Astrocyte (in vitro differentiated cells and primary cell): ENCODE data around the gene PDGFA. TPM values are rescaled to one million over a fixed set of nuclear protein-coding genes. Genes with fewer than 3 reads are reported as not detected.

Experiments used
- DNase-seq: peaks from one replicate; pipeline ENCODE4 v3.0.0-alpha.2; 2010; ENCODE audit warnings: low read depth
- FAIRE-seq: peaks from 2 replicates; lab custom pipeline; 2011; peaks lifted over from hg19 to GRCh38; lab: Jason Lieb, UNC
- H2AFZ ChIP-seq: 2 replicates; pipeline ENCODE4 v1.6.0; 2012; ENCODE audit warnings: low read depth, low read length, inconsistent platforms
- H3K27ac ChIP-seq: 2 replicates; pipeline ENCODE4 v1.5.1; 2011; ENCODE audit warnings: low read depth, low read length, inconsistent platforms
- H3K27me3 ChIP-seq: 2 replicates; pipeline ENCODE4 v1.6.0; 2011; ENCODE audit warnings: low read length, inconsistent platforms; ENCODE audit not compliant: insufficient read depth
- H3K36me3 ChIP-seq: 2 replicates; pipeline ENCODE4 v1.5.1; 2011; ENCODE audit warnings: low read length, inconsistent platforms; ENCODE audit not compliant: insufficient read depth
- H3K4me1 ChIP-seq: 2 replicates; pipeline ENCODE4 v1.5.1; 2011; ENCODE audit warnings: low read length, inconsistent platforms; ENCODE audit not compliant: insufficient read depth
- H3K4me2 ChIP-seq: 2 replicates; pipeline ENCODE4 v1.6.0; 2012; ENCODE audit warnings: low read length, inconsistent platforms
- H3K4me3 ChIP-seq: 2 replicates; pipeline ENCODE4 v1.5.1; 2011; ENCODE audit warnings: low read depth, mild to moderate bottlenecking, low read length, inconsistent platforms; ENCODE audit not compliant: insufficient read depth
- H3K79me2 ChIP-seq: 2 replicates; pipeline ENCODE4 v1.6.0; 2012; ENCODE audit warnings: mild to moderate bottlenecking, low read length, inconsistent platforms; ENCODE audit not compliant: insufficient read depth
- H3K9ac ChIP-seq: 2 replicates; pipeline ENCODE4 v1.6.0; 2012; ENCODE audit warnings: mild to moderate bottlenecking, low read length, inconsistent platforms
- H3K9me3 ChIP-seq: 2 replicates; pipeline ENCODE4 v1.5.1; 2012; ENCODE audit warnings: low read depth, mild to moderate bottlenecking, low read length, inconsistent platforms; ENCODE audit not compliant: insufficient read depth
- H4K20me1 ChIP-seq: 2 replicates; pipeline ENCODE4 v1.6.0; 2012; ENCODE audit warnings: low read length, inconsistent platforms; ENCODE audit not compliant: insufficient read depth
- H3K27ac Mint-ChIP-seq: one replicate; pipeline ENCODE4 v1.8.0; 2021; ENCODE audit warnings: mild to moderate bottlenecking, mixed read lengths; ENCODE audit not compliant: unreplicated experiment
- H3K27me3 Mint-ChIP-seq: one replicate; pipeline ENCODE4 v1.8.0; 2021; ENCODE audit warnings: low read depth, mixed read lengths; ENCODE audit not compliant: unreplicated experiment
- H3K36me3 Mint-ChIP-seq: one replicate; pipeline ENCODE4 v1.8.0; 2021; ENCODE audit warnings: low read depth, mixed read lengths; ENCODE audit not compliant: unreplicated experiment
- H3K4me1 Mint-ChIP-seq: one replicate; pipeline ENCODE4 v1.8.0; 2021; ENCODE audit warnings: low read depth, mixed read lengths; ENCODE audit not compliant: unreplicated experiment
- H3K4me3 Mint-ChIP-seq: one replicate; pipeline ENCODE4 v1.8.0; 2021; ENCODE audit warnings: mild to moderate bottlenecking, moderate library complexity, mixed read lengths; ENCODE audit not compliant: unreplicated experiment
- H3K9me3 Mint-ChIP-seq: one replicate; pipeline ENCODE4 v1.8.0; 2021; ENCODE audit warnings: mild to moderate bottlenecking, mixed read lengths; ENCODE audit not compliant: unreplicated experiment
- CTCF ChIP-seq: IDR thresholded peaks from 2 replicates; pipeline ENCODE4 v1.5.1; 2011; ENCODE audit warnings: low read depth, mild to moderate bottlenecking, inconsistent platforms, low read length, moderate library complexity; ENCODE audit not compliant: insufficient read depth
- EZH2 ChIP-seq: IDR thresholded peaks from 2 replicates; pipeline ENCODE4 v1.6.1; 2012; ENCODE audit warnings: mild to moderate bottlenecking, low read length, inconsistent platforms; ENCODE audit not compliant: insufficient read depth
- total RNA-seq: library from RNA; stranded (reverse); gene quantifications from 2 replicates; pipeline ENCODE4 v1.2.1, GENCODE V29; 2021

The PDGFA gene
- total RNA-seq, 1 donor from 2014 or later: 47.1 TPM

- Histone ChIP-seq H3K9ac (no peak overlapping the region), H3K79me2 (no peaks in the 10 kb centered on the region), H3K9me3 (no peaks in the 10 kb centered on the region), H3K27me3 (no peaks in the 10 kb centered on the region), H3K4me1 (peaks cover 24% of the 10 kb centered on the region), H2AFZ (no peak overlapping the region), H3K4me2 (no peak overlapping the region), H3K27ac (no peak overlapping the region), H3K36me3 (no peaks in the 10 kb centered on the region), H4K20me1 (no peaks in the 10 kb centered on the region), H3K4me3 (no peak overlapping the region)
- TF ChIP-seq EZH2 (no peak), CTCF (no peak)
- Mint-ChIP-seq H3K4me3 (no peak overlapping the region), H3K9me3 (peaks cover 5% of the 10 kb centered on the region), H3K36me3 (no peaks in the 10 kb centered on the region), H3K27me3 (peaks cover 21% of the 10 kb centered on the region), H3K27ac (no peak overlapping the region), H3K4me1 (peaks cover 4% of the 10 kb centered on the region)
- DNase-seq (no peak), FAIRE-seq (no peak)
Observed at GRCh38 chr7:534959-535358, 15.3 kb upstream of the PDGFA start.

GRCh38 chr7:534075-534474 lies 14.4 kb upstream of the PDGFA start:
- no peaks in the 10 kb centered on the region for H3K9me3 ChIP-seq
- no peak overlapping the region for H3K9ac ChIP-seq
- H3K4me3 Mint-ChIP-seq: no peak overlapping the region
- no peaks in the 10 kb centered on the region for H4K20me1 ChIP-seq
- no peak overlapping the region for H3K4me3 ChIP-seq
- no peaks in the 10 kb centered on the region for H3K79me2 ChIP-seq
- H3K9me3 Mint-ChIP-seq: peaks cover 5% of the 10 kb centered on the region
- peaks cover 4% of the 10 kb centered on the region for H3K4me1 Mint-ChIP-seq
- DNase-seq: no peak
- H2AFZ ChIP-seq: no peak overlapping the region
- no peak overlapping the region for H3K27ac ChIP-seq
- H3K4me2 ChIP-seq: no peak overlapping the region
- peaks cover 25% of the 10 kb centered on the region for H3K27me3 Mint-ChIP-seq
- peak overlapping the region; percentile 0 for H3K27ac Mint-ChIP-seq
- no peaks in the 10 kb centered on the region for H3K36me3 ChIP-seq
- TF ChIP-seq EZH2 (no peak), CTCF (no peak)
- no peaks in the 10 kb centered on the region for H3K36me3 Mint-ChIP-seq
- H3K27me3 ChIP-seq: no peaks in the 10 kb centered on the region
- FAIRE-seq: no peak
- H3K4me1 ChIP-seq: peaks cover 17% of the 10 kb centered on the region

GRCh38 chr7:533266-533665 lies 13.6 kb upstream of the PDGFA start:
- Mint-ChIP-seq H3K27me3 (peaks cover 25% of the 10 kb centered on the region), H3K27ac (no peak overlapping the region)
- no peak overlapping the region for H2AFZ ChIP-seq

More at GRCh38 chr7:533266-533665, 13.6 kb upstream of the PDGFA start:
- Mint-ChIP-seq H3K4me3 (no peak overlapping the region), H3K36me3 (no peaks in the 10 kb centered on the region), H3K9me3 (peaks cover 5% of the 10 kb centered on the region), H3K4me1 (no peaks in the 10 kb centered on the region)
- Histone ChIP-seq H4K20me1 (no peaks in the 10 kb centered on the region), H3K4me3 (no peak overlapping the region), H3K27ac (no peak overlapping the region), H3K9ac (no peak overlapping the region), H3K36me3 (no peaks in the 10 kb centered on the region), H3K4me1 (peaks cover 9% of the 10 kb centered on the region), H3K4me2 (no peak overlapping the region), H3K27me3 (no peaks in the 10 kb centered on the region), H3K79me2 (no peaks in the 10 kb centered on the region), H3K9me3 (no peaks in the 10 kb centered on the region)
- DNase-seq (no peak), FAIRE-seq (no peak)
- TF ChIP-seq EZH2 (no peak), CTCF (no peak)
